TTC549 (cell line): ENCODE results near the gene DCPS.
"Not testable (repeated sequence)": the region's sequence is repeated elsewhere in the genome, so short reads cannot be mapped to it uniquely, and the experiment has no call there.

Experiments
- FAIRE-seq: peaks from 2 replicates; lab custom pipeline; 2012; peaks lifted over from hg19 to GRCh38; lab: Jason Lieb, UNC

Gene DCPS

GRCh38 chr11:126345283-126345682 lies 41.4 kb downstream of the DCPS start:
- FAIRE-seq: no peak

GRCh38 chr11:126345759-126346585 lies 42.1 kb downstream of the DCPS start:
- FAIRE-seq: no peak

GRCh38 chr11:126346586-126346940 lies 42.7 kb downstream of the DCPS start:
- FAIRE-seq: no peak

- not testable (repeated sequence) for FAIRE-seq
These were observed 43.1 kb downstream of the DCPS start for GRCh38 chr11:126346946-126347345.

- FAIRE-seq: no peak
These were observed 44.1 kb downstream of the DCPS start for GRCh38 chr11:126347751-126348668.

GRCh38 chr11:126348806-126349582 lies 45.1 kb downstream of the DCPS start:
- no peak for FAIRE-seq

- no peak for FAIRE-seq
These were observed 47.0 kb downstream of the DCPS start for GRCh38 chr11:126350836-126351235.

GRCh38 chr11:126352163-126352562 lies 48.3 kb downstream of the DCPS start:
- FAIRE-seq: no peak

- no peak for FAIRE-seq
These were observed 49.3 kb downstream of the DCPS start for GRCh38 chr11:126352934-126353801.

- FAIRE-seq: no peak
These were observed 50.9 kb downstream of the DCPS start for GRCh38 chr11:126354631-126355323.

- FAIRE-seq: no peak
These were observed 51.6 kb downstream of the DCPS start, which contains the start of gene ST3GAL4 for GRCh38 chr11:126355324-126355925. TSS of gene ST3GAL4 (plus strand) at chr11:126355686. CDS start at chr11:126406156, 50,470 bp downstream.

- no peak for FAIRE-seq
These were observed 52.4 kb downstream of the DCPS start for GRCh38 chr11:126355926-126356897.

GRCh38 chr11:126357055-126357962 lies 53.4 kb downstream of the DCPS start:
- no peak for FAIRE-seq

GRCh38 chr11:126357969-126358762 lies 54.3 kb downstream of the DCPS start:
- FAIRE-seq: no peak

GRCh38 chr11:126358763-126359160 lies 54.9 kb downstream of the DCPS start:
- FAIRE-seq: no peak

- no peak for FAIRE-seq
These were observed 55.7 kb downstream of the DCPS start for GRCh38 chr11:126359431-126360048.

- FAIRE-seq: no peak
These were observed 56.2 kb downstream of the DCPS start for GRCh38 chr11:126360049-126360446.
